B cell (primary cell): ENCODE data around the gene TXNDC11. TPM values are rescaled to one million over a fixed set of nuclear protein-coding genes. Genes with fewer than 3 reads are reported as not detected.

Source experiments
- ATAC-seq: fragments of 200-7000 bp; cut with Tn5 transposase; one replicate; pipeline ENCODE4 v1.10.0; 2021; ENCODE audit warnings: low read depth, mild to moderate bottlenecking, moderate number of reproducible peaks, moderate library complexity
- CTCF ChIA-PET: fragments of 350-600 bp; sonication (Branson Sonifier 250); formaldehyde crosslinking; loops from one replicate; lab custom pipeline; 2021; ENCODE audit warnings: antibody characterized with exemption, inconsistent platforms; lab: Charles Lee
- POLR2A ChIA-PET: fragments of 350-600 bp; sonication (Branson Sonifier 250); formaldehyde crosslinking; loops from one replicate; lab custom pipeline; 2021; ENCODE audit warnings: antibody characterized with exemption; lab: Charles Lee
- DNase-seq: peaks from one replicate; pipeline ENCODE4 v3.0.0; 2013
- H2AFZ ChIP-seq: 2 replicates; pipeline ENCODE4 v1.6.1; 2012; ENCODE audit warnings: mild to moderate bottlenecking, low read depth, low read length; ENCODE audit not compliant: insufficient read depth, poor library complexity, severe bottlenecking
- H3K27ac ChIP-seq, 2 donors: 1 replicate in 1 of 2; 2 replicates in 1 of 2; pipeline ENCODE4 v1.5.1; 2012 to 2013; ENCODE audit warnings: low read length in 2 of 2, mild to moderate bottlenecking in 2 of 2, moderate library complexity in 1 of 2
- H3K27me3 ChIP-seq, 4 experiments: fragments of 200-600 bp in 1 of 4; sonication (generic) in 1 of 4; replicated peaks in 1 of 4; 1 replicate in 2 of 4; 2 replicates in 2 of 4; pipeline versions ENCODE4 v1.6.1 to v1.7.0; 2013 to 2016; ENCODE audit warnings: low read length in 3 of 4, mild to moderate bottlenecking in 2 of 4, mixed read lengths in 1 of 4, moderate library complexity in 1 of 4; ENCODE audit not compliant: insufficient read depth in 4 of 4, control insufficient read depth in 3 of 4; ENCODE audit errors: control extremely low read depth in 1 of 4
- H3K36me3 ChIP-seq, 2 experiments: replicated peaks in 1 of 2; 1 replicate in 1 of 2; 2 replicates in 1 of 2; pipeline versions ENCODE4 v1.6.1 to v1.7.1; 2013; ENCODE audit warnings: low read length in 1 of 2; ENCODE audit not compliant: insufficient read depth in 2 of 2, control insufficient read depth in 1 of 2; ENCODE audit errors: control extremely low read depth in 1 of 2, extremely low read depth in 1 of 2
- H3K4me1 ChIP-seq, 2 donors: fragments of 200-600 bp in 1 of 2; sonication (generic) in 1 of 2; 1 replicate in 1 of 2; 2 replicates in 1 of 2; pipeline versions ENCODE4 v1.5.1 to v1.6.1; 2013 to 2017; ENCODE audit warnings: low read length in 2 of 2; ENCODE audit not compliant: control insufficient read depth in 2 of 2, insufficient read depth in 2 of 2
- H3K4me2 ChIP-seq: replicated peaks from 2 replicates; pipeline ENCODE3; 2012; ENCODE audit warnings: mild to moderate bottlenecking, low read depth, low read length; ENCODE audit not compliant: poor library complexity, severe bottlenecking
- H3K4me3 ChIP-seq, 5 experiments: fragments of 200-600 bp in 1 of 5; sonication (generic) in 1 of 5; 1 replicate in 3 of 5; 2 replicates in 2 of 5; pipeline versions ENCODE4 v1.5.1 to v1.7.0; 2011 to 2016; ENCODE audit warnings: low read length in 4 of 5, mild to moderate bottlenecking in 4 of 5, low read depth in 2 of 5, control low read depth in 1 of 5, moderate library complexity in 1 of 5; ENCODE audit not compliant: insufficient read depth in 1 of 5; ENCODE audit errors: control extremely low read depth in 1 of 5, extremely low read depth in 1 of 5
- H3K79me2 ChIP-seq: fragments of 200-600 bp; sonication (generic); one replicate; pipeline ENCODE4 v1.6.0; 2016; ENCODE audit warnings: low read length; ENCODE audit not compliant: control insufficient read depth, insufficient read depth
- H3K9ac ChIP-seq: fragments of 200-600 bp; sonication (generic); 2 replicates; pipeline ENCODE4 v1.6.1; 2017; ENCODE audit warnings: mild to moderate bottlenecking, low read length, moderate library complexity
- H3K9me3 ChIP-seq, 3 donors: one replicate each; pipeline versions ENCODE4 v1.6.1 to v1.7.1; 2013; ENCODE audit warnings: low read length in 2 of 3; ENCODE audit not compliant: control insufficient read depth in 2 of 3, insufficient read depth in 1 of 3; ENCODE audit errors: control extremely low read depth in 1 of 3
- H4K20me1 ChIP-seq: 2 replicates; pipeline ENCODE4 v1.6.0; 2012; ENCODE audit warnings: mild to moderate bottlenecking, low read length; ENCODE audit not compliant: insufficient read depth, control insufficient read depth, poor library complexity, severe bottlenecking
- H3K27ac Mint-ChIP-seq: one replicate; pipeline ENCODE4 v1.8.0; 2021; ENCODE audit warnings: mixed read lengths
- H3K27me3 Mint-ChIP-seq: one replicate; pipeline ENCODE4 v1.8.0; 2021; ENCODE audit warnings: mixed read lengths
- H3K4me1 Mint-ChIP-seq: one replicate; pipeline ENCODE4 v1.8.0; 2021; ENCODE audit warnings: mixed read lengths
- H3K4me3 Mint-ChIP-seq: one replicate; pipeline ENCODE4 v1.8.0; 2021; ENCODE audit warnings: mixed read lengths
- H3K9me3 Mint-ChIP-seq: one replicate; pipeline ENCODE4 v1.8.0; 2022; ENCODE audit warnings: mixed read lengths; ENCODE audit not compliant: insufficient read depth
- EZH2 ChIP-seq: IDR thresholded peaks from 2 replicates; pipeline ENCODE4 v1.6.1; 2012; ENCODE audit warnings: borderline replicate concordance, low read depth, mild to moderate bottlenecking, moderate library complexity, low read length; ENCODE audit not compliant: insufficient read depth, poor library complexity, severe bottlenecking
- WGBS: methylation state at CpG from one replicate; pipeline ENCODE4 v1.1.5; 2013; ENCODE audit warnings: missing lambda C conversion rate; ENCODE audit not compliant: insufficient coverage; 5-methylcytosine and 5-hydroxymethylcytosine counted together
- intact Hi-C: fragments of 100-400 bp; cut with micrococcal nuclease; formaldehyde crosslinking; loops from one replicate; pipeline ENCODE4 v1.10.0; 2022
- polyA plus RNA-seq: library from polyadenylated mRNA; depleted of rRNA; stranded (reverse); fragments of >200 nt; gene quantifications from 2 replicates; pipeline ENCODE4 v1.2.3, GENCODE V29; 2012
- total RNA-seq, 2 donors: library from RNA; stranded (reverse); fragments of 120-200 nt in 1 of 2; gene quantifications; 1 replicate in 1 of 2; 2 replicates in 1 of 2; pipeline versions ENCODE4 v1.2.3 to v1.2.4, GENCODE V29; 2013 to 2022
- TF ChIP-seq, protein P1 (sequence below): fragments of 200-600 bp; IDR thresholded peaks from one replicate; pipeline ENCODE4 v1.8.0; 2022; ENCODE audit warnings: antibody characterized with exemption, mild to moderate bottlenecking

TXNDC11 gene
- total and polyA plus RNA-seq, 2 donors (not counting 1 experiment from before 2014, with no cell fraction given) = 50.2 to 76.9 TPM

- peaks cover 0 to 62% of the 10 kb centered on the region in 2 experiments for H3K36me3 ChIP-seq
- H3K27me3 ChIP-seq = no peaks in the 10 kb centered on the region
- no peak overlapping the region for H3K27ac ChIP-seq
- peaks cover 47 to 52% of the 10 kb centered on the region in 2 donors for H3K4me1 ChIP-seq
- no peak for TF ChIP-seq EZH2
- TF ChIP-seq, protein P1, sequence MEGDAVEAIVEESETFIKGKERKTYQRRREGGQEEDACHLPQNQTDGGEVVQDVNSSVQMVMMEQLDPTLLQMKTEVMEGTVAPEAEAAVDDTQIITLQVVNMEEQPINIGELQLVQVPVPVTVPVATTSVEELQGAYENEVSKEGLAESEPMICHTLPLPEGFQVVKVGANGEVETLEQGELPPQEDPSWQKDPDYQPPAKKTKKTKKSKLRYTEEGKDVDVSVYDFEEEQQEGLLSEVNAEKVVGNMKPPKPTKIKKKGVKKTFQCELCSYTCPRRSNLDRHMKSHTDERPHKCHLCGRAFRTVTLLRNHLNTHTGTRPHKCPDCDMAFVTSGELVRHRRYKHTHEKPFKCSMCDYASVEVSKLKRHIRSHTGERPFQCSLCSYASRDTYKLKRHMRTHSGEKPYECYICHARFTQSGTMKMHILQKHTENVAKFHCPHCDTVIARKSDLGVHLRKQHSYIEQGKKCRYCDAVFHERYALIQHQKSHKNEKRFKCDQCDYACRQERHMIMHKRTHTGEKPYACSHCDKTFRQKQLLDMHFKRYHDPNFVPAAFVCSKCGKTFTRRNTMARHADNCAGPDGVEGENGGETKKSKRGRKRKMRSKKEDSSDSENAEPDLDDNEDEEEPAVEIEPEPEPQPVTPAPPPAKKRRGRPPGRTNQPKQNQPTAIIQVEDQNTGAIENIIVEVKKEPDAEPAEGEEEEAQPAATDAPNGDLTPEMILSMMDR = no peak
- H4K20me1 ChIP-seq = no peaks in the 10 kb centered on the region
- ATAC-seq = no peak
- Mint-ChIP-seq H3K4me1 (peaks cover 61% of the 10 kb centered on the region), H3K27me3 (no peaks in the 10 kb centered on the region), H3K9me3 (no peaks in the 10 kb centered on the region), H3K4me3 (no peak overlapping the region), H3K27ac (peak overlapping the region; percentile 67)
- no peak for DNase-seq
- H3K4me2 ChIP-seq = no peak overlapping the region
- intact Hi-C loops = no loop called here
- WGBS = 97% methylated on average over 13 of the region's 15 CpGs
- no peak overlapping the region for H3K9ac ChIP-seq
- no peak overlapping the region for H3K4me3 ChIP-seq
- H3K79me2 ChIP-seq = peaks cover 81% of the 10 kb centered on the region
- POLR2A ChIA-PET = interaction anchor here (1.0 kb wide), 1 partner anchor 9 kb away, joined by 3 read pairs; no protein-coding TSS in a partner anchor
- H3K9me3 ChIP-seq = no peaks in the 10 kb centered on the region
- H2AFZ ChIP-seq = no peak overlapping the region
- CTCF ChIA-PET = interaction anchor here (1.1 to 4.1 kb wide), 5 partner anchors 9 to 160 kb away, joined by 3 to 36 read pairs (median 17); no protein-coding TSS in a partner anchor
These were observed 50.9 kb downstream of the TXNDC11 start for GRCh38 chr16:11691771-11692170.

- TF ChIP-seq, protein P1 = no peak
- TF ChIP-seq EZH2 = no peak
- H3K79me2 ChIP-seq = peaks cover 78% of the 10 kb centered on the region
- H3K27ac ChIP-seq = peak overlapping the region; percentile 2 to 89
- POLR2A ChIA-PET = interaction anchor here (1.0 to 3.5 kb wide), 2 partner anchors 9 to 22 kb away, joined by 3 to 19 read pairs; partner anchors contain the start of gene SNN
- no peak overlapping the region for H3K4me3 ChIP-seq
- H3K9me3 Mint-ChIP-seq = no peaks in the 10 kb centered on the region
- H3K4me3 Mint-ChIP-seq = peak overlapping the region; percentile 44
- intact Hi-C loops = no loop called here
- H3K27me3 ChIP-seq = no peaks in the 10 kb centered on the region
- peaks cover 53 to 55% of the 10 kb centered on the region in 2 donors for H3K4me1 ChIP-seq
- no peak overlapping the region for H3K4me2 ChIP-seq
- H3K9me3 ChIP-seq = no peaks in the 10 kb centered on the region
- no peaks in the 10 kb centered on the region for H4K20me1 ChIP-seq
- peak overlapping the region; percentile 84 for H3K27ac Mint-ChIP-seq
- peaks cover 0 to 60% of the 10 kb centered on the region in 2 experiments for H3K36me3 ChIP-seq
- H3K4me1 Mint-ChIP-seq = peaks cover 66% of the 10 kb centered on the region
- H3K27me3 Mint-ChIP-seq = no peaks in the 10 kb centered on the region
- no peak overlapping the region for H3K9ac ChIP-seq
- ATAC-seq (no peak), DNase-seq (no peak)
- CTCF ChIA-PET = interaction anchor here (1.1 to 4.1 kb wide), 6 partner anchors 9 to 284 kb away, joined by 3 to 36 read pairs (median 14); no protein-coding TSS in a partner anchor
- H2AFZ ChIP-seq = no peak overlapping the region
- 100% methylated on average over 1 of the region's 5 CpGs for WGBS
These were observed 51.4 kb downstream of the TXNDC11 start for GRCh38 chr16:11691235-11691634.
